ENCODE results near the gene PRKAG2. TPM values are rescaled to one million over a fixed set of nuclear protein-coding genes. Genes with fewer than 3 reads are reported as not detected.

Gene PRKAG2
- total and polyA plus RNA-seq, 2 of the 13 experiments (the other 11 are each of a cell fraction or from before 2014, with no cell fraction given): 0.90 to 1.3 TPM

GRCh38 chr7:151896486-151896885 is 19.6 kb upstream of the PRKAG2 start:
- ChIA-PET CTCF (ENCODE audit: low intra/inter-chr PET ratio, low total read pairs) (no interaction called here), POLR2A (no interaction called here)
- Histone ChIP-seq H3K79me2 (ENCODE audit: insufficient read depth, low read length) (no peaks in the 10 kb centered on the region), H3K27ac (ENCODE audit: extremely low read length, insufficient read depth, low read length) (no peak overlapping the region), H3K36me3 (replicated peaks in 1 of 2; ENCODE audit: control insufficient read depth in 1 of 2, insufficient read depth in 2 of 2, low read length in 2 of 2) (no peaks in the 10 kb centered on the region), H3K4me3 (replicated peaks in 1 of 3; ENCODE audit: insufficient read depth in 1 of 3, low read depth in 2 of 3, low read length in 3 of 3) (no peak overlapping the region), H3K9ac (ENCODE audit: insufficient read depth, low read depth, low read length) (no peak overlapping the region), H2AFZ (ENCODE audit: low read length) (no peak overlapping the region), H3K9me3 (ENCODE audit: low read length) (no peaks in the 10 kb centered on the region), H3K4me2 (ENCODE audit: low read depth, low read length) (no peak overlapping the region), H3K4me1 (ENCODE audit: insufficient read depth, low read length) (peaks cover 17% of the 10 kb centered on the region; the same call in 1 of the 2 replicates), H3K27me3 (ENCODE audit: control insufficient read depth in 1 of 2, insufficient read depth in 2 of 2, low read length in 2 of 2) (peaks cover 1 to 42% of the 10 kb centered on the region in 2 experiments; a peak in 3 of 5 replicates), H4K20me1 (ENCODE audit: insufficient read depth, low read length) (no peaks in the 10 kb centered on the region)
- TF ChIP-seq HOMEZ (CRISPR knock-in tag; IDR thresholded peaks at IDR 0.05; ENCODE audit: low read depth): no peak
- no peak for TF ChIP-seq CTCF (CRISPR knock-in tag; IDR thresholded peaks at IDR 0.05)
- no peak for TF ChIP-seq ZNF234 (CRISPR knock-in tag; conservative IDR thresholded peaks at IDR 0.05)
- no peak for TF ChIP-seq ZNF816 (CRISPR knock-in tag; IDR thresholded peaks at IDR 0.05; ENCODE audit: borderline replicate concordance)
- no peak for TF ChIP-seq ZNF138 (CRISPR knock-in tag; IDR thresholded peaks at IDR 0.05; ENCODE audit: low read depth)
- TF ChIP-seq TRIM22 (IDR thresholded peaks at IDR 0.05): no peak
- TF ChIP-seq HES4 (CRISPR knock-in tag; IDR thresholded peaks at IDR 0.05; ENCODE audit: borderline replicate concordance): no peak
- no peak for TF ChIP-seq SATB2 (CRISPR knock-in tag; IDR thresholded peaks at IDR 0.05)
- TF ChIP-seq TMF1 (CRISPR knock-in tag; IDR thresholded peaks at IDR 0.05; ENCODE audit: low read depth): no peak
- TF ChIP-seq DDIT3 (CRISPR knock-in tag; IDR thresholded peaks at IDR 0.05): no peak
- TF ChIP-seq ZNF883 (CRISPR knock-in tag; IDR thresholded peaks at IDR 0.05; ENCODE audit: not compliant biosample characterization): no peak
- TF ChIP-seq RAD21 (CRISPR knock-in tag; IDR thresholded peaks at IDR 0.05): no peak
- no peak for TF ChIP-seq ZNF557 (CRISPR knock-in tag; IDR thresholded peaks at IDR 0.05)
- no peak for TF ChIP-seq ZNF30 (CRISPR knock-in tag; IDR thresholded peaks at IDR 0.05)
- no peak for TF ChIP-seq ZNF550 (CRISPR knock-in tag; IDR thresholded peaks at IDR 0.05; ENCODE audit: borderline replicate concordance)
- TF ChIP-seq ZFP82 (CRISPR knock-in tag; IDR thresholded peaks at IDR 0.05; ENCODE audit: borderline replicate concordance): no peak
- TF ChIP-seq TERF1 (CRISPR knock-in tag; IDR thresholded peaks at IDR 0.05): no peak
- TF ChIP-seq MEIS1 (CRISPR knock-in tag; IDR thresholded peaks at IDR 0.05; ENCODE audit: borderline replicate concordance): no peak
- no peak for TF ChIP-seq ZNF121 (CRISPR knock-in tag; IDR thresholded peaks at IDR 0.05)
- FAIRE-seq (no peak), DNase-seq (ENCODE audit: low spot score) (no peak), ATAC-seq (peak; percentile 62)
- BruUV-seq (replicated peaks): no TSS peak
- 15% methylated on average over 5 of the region's 7 CpGs for WGBS (ENCODE audit: low lambda C conversion rate)
- in situ Hi-C loops (cut with HindIII; ENCODE audit: extremely low pct_ligation_motif_present, low pct_unique_long_range_greater_than_20kb): no loop called here
- intact Hi-C loops (cut with micrococcal nuclease; ENCODE audit: unreplicated experiment): no loop called here
